MM.1S (cell line): ENCODE measurements around the gene MSANTD1.

Experiments used
- DNase-seq: peaks from one replicate; pipeline ENCODE4 v3.0.0-alpha.2; 2015
- H2AFZ ChIP-seq: fragments of 300-600 bp; sonication (generic); 2 replicates; pipeline ENCODE4 v1.6.0; 2016; ENCODE audit warnings: antibody characterized with exemption, low read length
- H3F3A ChIP-seq: fragments of 300-600 bp; sonication (generic); 2 replicates; pipeline ENCODE4 v1.6.1; 2016; ENCODE audit warnings: mild to moderate bottlenecking, antibody characterized with exemption, low read length, moderate library complexity, mixed read lengths; ENCODE audit not compliant: insufficient read depth
- H3K27ac ChIP-seq: fragments of 300-600 bp; sonication (generic); 2 replicates; pipeline ENCODE4 v1.5.1; 2016; ENCODE audit warnings: mild to moderate bottlenecking, low read length
- H3K27me3 ChIP-seq: fragments of 300-600 bp; sonication (generic); replicated peaks from 2 replicates; pipeline ENCODE4 v1.6.0; 2016; ENCODE audit warnings: low read length; ENCODE audit not compliant: insufficient read depth
- H3K36me3 ChIP-seq: fragments of 300-600 bp; sonication (generic); replicated peaks from 2 replicates; pipeline ENCODE4 v1.6.1; 2016; ENCODE audit warnings: mild to moderate bottlenecking, low read length, mixed read lengths; ENCODE audit not compliant: insufficient read depth
- H3K4me1 ChIP-seq: fragments of 300-600 bp; sonication (generic); 2 replicates; pipeline ENCODE4 v1.6.1; 2016; ENCODE audit warnings: low read length, mixed read lengths
- H3K4me2 ChIP-seq: fragments of 300-600 bp; sonication (generic); 2 replicates; pipeline ENCODE4 v1.6.0; 2016; ENCODE audit warnings: low read depth, low read length
- H3K4me3 ChIP-seq: fragments of 300-600 bp; sonication (generic); 2 replicates; pipeline ENCODE4 v1.5.1; 2016; ENCODE audit warnings: low read length, mixed read lengths
- H3K79me2 ChIP-seq: fragments of 300-600 bp; sonication (generic); 2 replicates; pipeline ENCODE4 v1.6.1; 2016; ENCODE audit warnings: mixed run types, low read length, mixed read lengths
- H3K9ac ChIP-seq: fragments of 300-600 bp; sonication (generic); 2 replicates; pipeline ENCODE4 v1.6.1; 2016; ENCODE audit warnings: low read length, mixed read lengths
- H3K9me2 ChIP-seq: fragments of 300-600 bp; sonication (generic); replicated peaks from 2 replicates; pipeline ENCODE4 v1.6.1; 2016; ENCODE audit warnings: mild to moderate bottlenecking, low read length, mixed read lengths; ENCODE audit not compliant: insufficient read depth
- H3K9me3 ChIP-seq: fragments of 300-600 bp; sonication (generic); replicated peaks from 2 replicates; pipeline ENCODE4 v1.6.1; 2016; ENCODE audit warnings: mild to moderate bottlenecking, low read length, mixed read lengths; ENCODE audit not compliant: insufficient read depth
- H4K20me1 ChIP-seq: fragments of 300-600 bp; sonication (generic); 2 replicates; pipeline ENCODE4 v1.6.1; 2016; ENCODE audit warnings: mild to moderate bottlenecking, low read length, moderate library complexity, mixed read lengths; ENCODE audit not compliant: insufficient read depth
- CTCF ChIP-seq: fragments of 300-600 bp; sonication (generic); IDR thresholded peaks from 2 replicates; pipeline ENCODE4 v1.5.1; 2016; ENCODE audit warnings: antibody characterized with exemption, low read length, mixed read lengths
- EZH2 ChIP-seq: fragments of 300-600 bp; sonication (generic); optimal IDR thresholded peaks from 2 replicates; pipeline ENCODE3; 2017; ENCODE audit warnings: low read depth, mild to moderate bottlenecking, antibody characterized with exemption, low read length, mixed read lengths
- EZH2phosphoT487 ChIP-seq: fragments of 300-600 bp; sonication (generic); IDR thresholded peaks from 2 replicates; pipeline ENCODE4 v1.6.1; 2018; ENCODE audit warnings: antibody characterized with exemption, low read length

The MSANTD1 gene

DNA sequence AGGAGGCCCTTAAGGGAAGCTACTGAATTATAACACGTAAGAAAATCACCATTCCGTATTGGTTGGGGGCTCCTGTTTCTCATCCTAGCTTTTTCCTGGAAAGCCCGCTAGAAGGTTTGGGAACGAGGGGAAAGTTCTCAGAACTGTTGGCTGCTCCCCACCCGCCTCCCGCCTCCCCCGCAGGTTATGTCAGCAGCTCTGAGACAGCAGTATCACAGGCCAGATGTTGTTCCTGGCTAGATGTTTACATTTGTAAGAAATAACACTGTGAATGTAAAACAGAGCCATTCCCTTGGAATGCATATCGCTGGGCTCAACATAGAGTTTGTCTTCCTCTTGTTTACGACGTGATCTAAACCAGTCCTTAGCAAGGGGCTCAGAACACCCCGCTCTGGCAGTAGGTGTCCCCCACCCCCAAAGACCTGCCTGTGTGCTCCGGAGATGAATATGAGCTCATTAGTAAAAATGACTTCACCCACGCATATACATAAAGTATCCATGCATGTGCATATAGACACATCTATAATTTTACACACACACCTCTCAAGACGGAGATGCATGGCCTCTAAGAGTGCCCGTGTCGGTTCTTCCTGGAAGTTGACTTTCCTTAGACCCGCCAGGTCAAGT is 6.9 kb upstream of the MSANTD1 start:
- no peak overlapping the region for H3K4me3 ChIP-seq
- H3F3A ChIP-seq, result no peaks in the 10 kb centered on the region
- no peaks in the 10 kb centered on the region for H3K79me2 ChIP-seq
- DNase-seq, result no peak
- no peaks in the 10 kb centered on the region for H3K9me3 ChIP-seq
- no peaks in the 10 kb centered on the region for H4K20me1 ChIP-seq
- H3K4me1 ChIP-seq, result no peaks in the 10 kb centered on the region
- no peaks in the 10 kb centered on the region for H3K36me3 ChIP-seq
- H3K27me3 ChIP-seq, result no peaks in the 10 kb centered on the region
- no peaks in the 10 kb centered on the region for H3K9me2 ChIP-seq
- H2AFZ ChIP-seq, result no peak overlapping the region
- no peak overlapping the region for H3K27ac ChIP-seq
- TF ChIP-seq CTCF, result no peak
- TF ChIP-seq EZH2, result no peak
- TF ChIP-seq EZH2phosphoT487, result no peak
- H3K9ac ChIP-seq, result no peak overlapping the region
- H3K4me2 ChIP-seq, result no peak overlapping the region

DNA sequence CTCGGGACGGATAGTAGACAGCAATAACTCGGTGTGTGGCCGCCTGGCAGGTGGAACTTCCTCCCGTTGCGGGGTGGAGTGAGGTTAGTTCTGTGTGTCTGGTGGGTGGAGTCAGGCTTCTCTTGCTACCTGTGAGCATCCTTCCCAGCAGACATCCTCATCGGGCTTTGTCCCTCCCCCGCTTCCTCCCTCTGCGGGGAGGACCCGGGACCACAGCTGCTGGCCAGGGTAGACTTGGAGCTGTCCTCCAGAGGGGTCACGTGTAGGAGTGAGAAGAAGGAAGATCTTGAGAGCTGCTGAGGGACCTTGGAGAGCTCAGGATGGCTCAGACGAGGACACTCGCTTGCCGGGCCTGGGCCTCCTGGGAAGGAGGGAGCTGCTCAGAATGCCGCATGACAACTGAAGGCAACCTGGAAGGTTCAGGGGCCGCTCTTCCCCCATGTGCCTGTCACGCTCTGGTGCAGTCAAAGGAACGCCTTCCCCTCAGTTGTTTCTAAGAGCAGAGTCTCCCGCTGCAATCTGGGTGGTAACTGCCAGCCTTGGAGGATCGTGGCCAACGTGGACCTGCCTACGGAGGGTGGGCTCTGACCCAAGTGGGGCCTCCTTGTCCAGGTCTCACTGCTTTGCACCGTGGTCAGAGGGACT is 5.7 kb upstream of the MSANTD1 start:
- no peak overlapping the region for H3K4me3 ChIP-seq
- no peak overlapping the region for H2AFZ ChIP-seq
- H3K36me3 ChIP-seq, result no peaks in the 10 kb centered on the region
- no peaks in the 10 kb centered on the region for H3K4me1 ChIP-seq
- TF ChIP-seq EZH2phosphoT487 (no peak), CTCF (no peak), EZH2 (no peak)
- H3F3A ChIP-seq, result no peaks in the 10 kb centered on the region
- no peak overlapping the region for H3K4me2 ChIP-seq
- no peak overlapping the region for H3K27ac ChIP-seq
- no peaks in the 10 kb centered on the region for H3K27me3 ChIP-seq
- H3K9me3 ChIP-seq, result no peaks in the 10 kb centered on the region
- H3K79me2 ChIP-seq, result no peaks in the 10 kb centered on the region
- no peak overlapping the region for H3K9ac ChIP-seq
- DNase-seq, result no peak
- no peaks in the 10 kb centered on the region for H4K20me1 ChIP-seq
- no peaks in the 10 kb centered on the region for H3K9me2 ChIP-seq

GRCh38 chr4:3244002-3244401 is 5.0 kb upstream of the MSANTD1 start:
- no peaks in the 10 kb centered on the region for H3K9me2 ChIP-seq
- DNase-seq, result no peak
- TF ChIP-seq EZH2phosphoT487, result no peak
- TF ChIP-seq CTCF, result no peak
- no peak for TF ChIP-seq EZH2
- H3K79me2 ChIP-seq, result no peaks in the 10 kb centered on the region
- no peaks in the 10 kb centered on the region for H3F3A ChIP-seq
- H3K4me1 ChIP-seq, result no peaks in the 10 kb centered on the region
- H3K4me2 ChIP-seq, result no peak overlapping the region
- H3K4me3 ChIP-seq, result no peak overlapping the region
- H4K20me1 ChIP-seq, result no peaks in the 10 kb centered on the region
- no peaks in the 10 kb centered on the region for H3K27me3 ChIP-seq
- no peak overlapping the region for H3K27ac ChIP-seq
- no peaks in the 10 kb centered on the region for H3K9me3 ChIP-seq
- no peak overlapping the region for H2AFZ ChIP-seq
- H3K36me3 ChIP-seq, result no peaks in the 10 kb centered on the region
- no peak overlapping the region for H3K9ac ChIP-seq
